ENCODE data around the gene VAMP2.
"Not testable (repeated sequence)": the region's sequence is repeated elsewhere in the genome, so short reads cannot be mapped to it uniquely, and the experiment has no call there.

Gene VAMP2

GRCh38 chr17:8186787-8187516 is 24.2 kb upstream of the VAMP2 start:
- no peaks in the 10 kb centered on the region for H3K9me3 ChIP-seq (ENCODE audit: control insufficient read depth, insufficient read depth, low read length)

GRCh38 chr17:8186446-8186786 is 23.7 kb upstream of the VAMP2 start:
- Histone ChIP-seq H3K36me3 (ENCODE audit: insufficient read depth, low read length) (no peaks in the 10 kb centered on the region), H3K9ac (ENCODE audit: low read depth, low read length) (peak overlapping the region; percentile 92), H3K9me3 (ENCODE audit: control insufficient read depth, insufficient read depth, low read length) (no peaks in the 10 kb centered on the region), H3K4me1 (ENCODE audit: insufficient read depth, low read length) (peaks cover 9% of the 10 kb centered on the region)

More at GRCh38 chr17:8186787-8187516, 24.2 kb upstream of the VAMP2 start:
- H3K36me3 ChIP-seq (ENCODE audit: insufficient read depth, low read length) = no peaks in the 10 kb centered on the region
- H3K4me1 ChIP-seq (ENCODE audit: insufficient read depth, low read length) = peaks cover 9% of the 10 kb centered on the region
- H3K9ac ChIP-seq (ENCODE audit: low read depth, low read length) = peak overlapping the region; percentile 92

- Histone ChIP-seq H3K36me3 (ENCODE audit: insufficient read depth, low read length) (no peaks in the 10 kb centered on the region), H3K4me1 (ENCODE audit: insufficient read depth, low read length) (peaks cover 9% of the 10 kb centered on the region), H3K9me3 (ENCODE audit: control insufficient read depth, insufficient read depth, low read length) (no peaks in the 10 kb centered on the region), H3K9ac (ENCODE audit: low read depth, low read length) (peak overlapping the region; percentile 92)
Observed at GRCh38 chr17:8185582-8186445, 23.1 kb upstream of the VAMP2 start.

- Histone ChIP-seq H3K9ac (ENCODE audit: low read depth, low read length) (peak overlapping the region; percentile 56), H3K9me3 (ENCODE audit: control insufficient read depth, insufficient read depth, low read length) (no peaks in the 10 kb centered on the region), H3K4me1 (ENCODE audit: insufficient read depth, low read length) (peaks cover 11% of the 10 kb centered on the region), H3K36me3 (ENCODE audit: insufficient read depth, low read length) (no peaks in the 10 kb centered on the region)
Observed at GRCh38 chr17:8176998-8177731, 14.4 kb upstream of the VAMP2 start.

- Histone ChIP-seq H3K9ac (ENCODE audit: low read depth, low read length) (peak within 1 kb of the TSS; percentile 56), H3K4me1 (ENCODE audit: insufficient read depth, low read length) (peaks cover 11% of the 10 kb centered on the region), H3K36me3 (ENCODE audit: insufficient read depth, low read length) (no peaks in the 10 kb centered on the region), H3K9me3 (ENCODE audit: control insufficient read depth, insufficient read depth, low read length) (no peaks in the 10 kb centered on the region)
Observed at GRCh38 chr17:8176197-8176940, 13.6 kb upstream of the VAMP2 start, which contains the start of gene TMEM107. TMEM107 (minus strand) TSS chr17:8176380; CDS start chr17:8176286, 94 bp downstream.

- Histone ChIP-seq H3K9ac (ENCODE audit: low read depth, low read length) (peak overlapping the region; percentile 56), H3K9me3 (ENCODE audit: control insufficient read depth, insufficient read depth, low read length) (no peaks in the 10 kb centered on the region), H3K36me3 (ENCODE audit: insufficient read depth, low read length) (no peaks in the 10 kb centered on the region), H3K4me1 (ENCODE audit: insufficient read depth, low read length) (peaks cover 11% of the 10 kb centered on the region)
Observed at GRCh38 chr17:8175795-8176196, 13.0 kb upstream of the VAMP2 start.

GRCh38 chr17:8173871-8174322 is 11.1 kb upstream of the VAMP2 start:
- Histone ChIP-seq H3K4me1 (ENCODE audit: insufficient read depth, low read length) (peaks cover 11% of the 10 kb centered on the region), H3K9ac (ENCODE audit: low read depth, low read length) (peak overlapping the region; percentile 47), H3K36me3 (ENCODE audit: insufficient read depth, low read length) (no peaks in the 10 kb centered on the region), H3K9me3 (ENCODE audit: control insufficient read depth, insufficient read depth, low read length) (no peaks in the 10 kb centered on the region)

- Histone ChIP-seq H3K9ac (ENCODE audit: low read depth, low read length) (peak overlapping the region; percentile 47), H3K36me3 (ENCODE audit: insufficient read depth, low read length) (no peaks in the 10 kb centered on the region), H3K9me3 (ENCODE audit: control insufficient read depth, insufficient read depth, low read length) (no peaks in the 10 kb centered on the region), H3K4me1 (ENCODE audit: insufficient read depth, low read length) (peaks cover 11% of the 10 kb centered on the region)
Observed at GRCh38 chr17:8173056-8173870, 10.5 kb upstream of the VAMP2 start.

GRCh38 chr17:8170186-8170585 is 7.4 kb upstream of the VAMP2 start:
- H3K4me1 ChIP-seq (ENCODE audit: insufficient read depth, low read length); H3K9me3 ChIP-seq (ENCODE audit: control insufficient read depth, insufficient read depth, low read length); H3K36me3 ChIP-seq (ENCODE audit: insufficient read depth, low read length): not testable (repeated sequence)
- H3K9ac ChIP-seq (ENCODE audit: low read depth, low read length) = peak overlapping the region; percentile 19; the same call in 1 of the 2 replicates

- no peak overlapping the region for H3K9ac ChIP-seq (ENCODE audit: low read depth, low read length)
- peaks cover 15% of the 10 kb centered on the region for H3K4me1 ChIP-seq (ENCODE audit: insufficient read depth, low read length)
Observed at GRCh38 chr17:8167526-8167925, 4.8 kb upstream of the VAMP2 start.

GRCh38 chr17:8166731-8167130 is 4.0 kb upstream of the VAMP2 start:
- no peak overlapping the region for H3K9ac ChIP-seq (ENCODE audit: low read depth, low read length)
- H3K4me1 ChIP-seq (ENCODE audit: insufficient read depth, low read length) = peaks cover 15% of the 10 kb centered on the region
- H3K36me3 ChIP-seq (ENCODE audit: insufficient read depth, low read length) = no peaks in the 10 kb centered on the region
- H3K9me3 ChIP-seq (ENCODE audit: control insufficient read depth, insufficient read depth, low read length) = no peaks in the 10 kb centered on the region

More at GRCh38 chr17:8167526-8167925, 4.8 kb upstream of the VAMP2 start:
- Histone ChIP-seq H3K36me3 (ENCODE audit: insufficient read depth, low read length) (no peaks in the 10 kb centered on the region), H3K9me3 (ENCODE audit: control insufficient read depth, insufficient read depth, low read length) (no peaks in the 10 kb centered on the region)

- no peaks in the 10 kb centered on the region for H3K9me3 ChIP-seq (ENCODE audit: control insufficient read depth, insufficient read depth, low read length)
- H3K9ac ChIP-seq (ENCODE audit: low read depth, low read length) = peak overlapping the region; percentile 70; the same call in 1 of the 2 replicates
- H3K4me1 ChIP-seq (ENCODE audit: insufficient read depth, low read length) = peaks cover 15% of the 10 kb centered on the region
Observed at GRCh38 chr17:8164815-8165131, 2.0 kb upstream of the VAMP2 start.

More at GRCh38 chr17:8164815-8165131, 2.0 kb upstream of the VAMP2 start:
- peaks cover 11% of the 10 kb centered on the region for H3K36me3 ChIP-seq (ENCODE audit: insufficient read depth, low read length)
